Measurements from ENCODE around the gene LENG1.
"Not testable (repeated sequence)": the region's sequence is repeated elsewhere in the genome, so short reads cannot be mapped to it uniquely, and the experiment has no call there.

Gene LENG1

GRCh38 chr19:54159352-54160181 lies at the start of gene LENG1:
Gene LENG1 (minus strand): TSS chr19:54159721. CDS start chr19:54159695, 26 bp downstream.
- peak; percentile 99 for DNase-seq

GRCh38 chr19:54208784-54209057 lies 49.2 kb upstream of the LENG1 start:
- DNase-seq, result peak; percentile 28

GRCh38 chr19:54207983-54208783 lies 48.7 kb upstream of the LENG1 start:
- peak; percentile 43 for DNase-seq

- DNase-seq, result no peak
These were observed 48.1 kb upstream of the LENG1 start for GRCh38 chr19:54207676-54207982.

- not testable (repeated sequence) for DNase-seq
These were observed 47.7 kb upstream of the LENG1 start for GRCh38 chr19:54207193-54207592.

GRCh38 chr19:54206831-54207177 lies 47.3 kb upstream of the LENG1 start:
- no peak for DNase-seq

- no peak for DNase-seq
These were observed 46.7 kb upstream of the LENG1 start for GRCh38 chr19:54206030-54206830.

- DNase-seq, result no peak
These were observed 45.4 kb upstream of the LENG1 start for GRCh38 chr19:54204767-54205468.

GRCh38 chr19:54203151-54203611 lies 43.7 kb upstream of the LENG1 start:
- DNase-seq, result no peak

GRCh38 chr19:54201980-54202379 lies 42.5 kb upstream of the LENG1 start:
- DNase-seq, result no peak

GRCh38 chr19:54201172-54201701 lies 41.7 kb upstream of the LENG1 start:
- no peak for DNase-seq

- DNase-seq, result no peak
These were observed 39.9 kb upstream of the LENG1 start for GRCh38 chr19:54199401-54199800.

GRCh38 chr19:54197121-54197520 lies 37.6 kb upstream of the LENG1 start:
- no peak for DNase-seq

- no peak for DNase-seq
These were observed 37.0 kb upstream of the LENG1 start for GRCh38 chr19:54196536-54196935.

GRCh38 chr19:54194463-54194862 lies 34.9 kb upstream of the LENG1 start:
- not testable (repeated sequence) for DNase-seq

GRCh38 chr19:54193011-54193410 lies 33.5 kb upstream of the LENG1 start:
- no peak for DNase-seq

- no peak for DNase-seq
These were observed 32.4 kb upstream of the LENG1 start for GRCh38 chr19:54191811-54192453.

- no peak for DNase-seq
These were observed 31.7 kb upstream of the LENG1 start, which contains the start of gene TSEN34 for GRCh38 chr19:54191011-54191810. Gene TSEN34 (plus strand): TSS chr19:54191308. CDS start chr19:54191365, 57 bp downstream.

GRCh38 chr19:54190503-54191010 lies 31.0 kb upstream of the LENG1 start:
- peak; percentile 98 for DNase-seq

GRCh38 chr19:54189735-54190502 lies 30.4 kb upstream of the LENG1 start:
- peak; percentile 99 for DNase-seq

Data from DMS 273 treated with DMSO at 0.1 percent for 48 hours (cell line).